T-helper 1 cell treated with Interleukin-12 subunit alpha and Interleukin-12 subunit beta and Interleukin-4 antibody, amounts not matched to agents 30 ng/mL and 1 ng/mL, for 36 hours (primary cell): ENCODE measurements around the gene ZDHHC9. TPM values are rescaled to one million over a fixed set of nuclear protein-coding genes. Genes with fewer than 3 reads are reported as not detected.

ENCODE experiments used
- intact Hi-C: fragments of 100-400 bp; cut with micrococcal nuclease; formaldehyde crosslinking; loops from one replicate; pipeline ENCODE4 v1.15.1; 2024
- total RNA-seq: library from RNA; stranded (reverse); gene quantifications from 2 replicates; pipeline ENCODE4 v1.2.3, GENCODE V29; 2022

ZDHHC9 gene
- total RNA-seq, 1 donor from 2014 or later, result 7.0 TPM

- intact Hi-C loops, result no loop called here
These were observed 56.2 kb downstream of the ZDHHC9 start for GRCh38 chrX:129787336-129788055.

GRCh38 chrX:129786210-129786651, 57.5 kb downstream of the ZDHHC9 start:
- intact Hi-C loops, result no loop called here

GRCh38 chrX:129785160-129785947, 58.3 kb downstream of the ZDHHC9 start:
- intact Hi-C loops, result no loop called here

DNA sequence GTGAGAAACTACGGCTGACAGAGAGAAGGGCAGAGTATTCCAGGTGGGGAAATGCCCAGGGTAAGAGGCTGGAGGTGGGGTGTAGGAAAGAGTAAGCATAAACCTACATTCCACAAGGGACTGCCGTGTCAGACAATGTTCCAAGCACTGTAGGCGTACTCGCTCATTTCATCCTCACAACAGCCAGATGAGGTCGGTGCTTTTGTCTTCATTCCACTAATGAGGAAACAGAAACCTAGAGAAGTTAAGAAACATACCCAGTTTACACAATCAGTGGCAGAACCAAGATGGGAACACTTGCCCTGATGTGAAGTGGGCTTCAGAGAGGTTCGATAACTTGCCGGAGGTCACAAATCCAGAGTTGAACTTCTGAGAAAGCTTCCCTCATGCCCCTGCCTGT, 59.3 kb downstream of the ZDHHC9 start:
- intact Hi-C loops, result loop anchor here (5.0 kb wide), 1 partner anchor 107 kb away; no protein-coding TSS in a partner anchor

DNA sequence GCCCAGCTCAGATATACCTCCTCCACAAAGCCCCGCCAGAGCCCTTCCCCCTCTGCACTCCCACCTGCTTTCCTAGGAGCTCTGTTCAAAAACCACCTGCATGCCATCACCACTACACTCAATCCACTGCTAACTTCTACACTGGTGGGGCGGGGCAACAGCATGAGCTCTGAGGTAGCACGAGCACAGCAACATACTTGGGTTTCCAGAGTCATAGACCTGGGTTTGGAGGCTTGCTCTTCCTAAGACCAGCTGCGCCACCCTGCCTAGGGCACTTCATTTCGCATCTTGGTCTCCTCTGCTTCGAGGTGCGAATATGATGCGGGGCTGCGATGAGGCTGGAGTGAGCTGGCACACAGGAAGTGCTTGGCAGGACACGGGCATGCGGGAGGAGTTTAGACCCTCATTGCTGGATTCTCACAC, 60.4 kb downstream of the ZDHHC9 start:
- intact Hi-C loops, result loop anchor here (1.0 to 5.0 kb wide), 2 partner anchors 40 to 106 kb away; no protein-coding TSS in a partner anchor

GRCh38 chrX:129782706-129783105, 61.0 kb downstream of the ZDHHC9 start:
- intact Hi-C loops, result loop anchor here (1.0 to 5.0 kb wide), 2 partner anchors 41 to 105 kb away; no protein-coding TSS in a partner anchor

DNA sequence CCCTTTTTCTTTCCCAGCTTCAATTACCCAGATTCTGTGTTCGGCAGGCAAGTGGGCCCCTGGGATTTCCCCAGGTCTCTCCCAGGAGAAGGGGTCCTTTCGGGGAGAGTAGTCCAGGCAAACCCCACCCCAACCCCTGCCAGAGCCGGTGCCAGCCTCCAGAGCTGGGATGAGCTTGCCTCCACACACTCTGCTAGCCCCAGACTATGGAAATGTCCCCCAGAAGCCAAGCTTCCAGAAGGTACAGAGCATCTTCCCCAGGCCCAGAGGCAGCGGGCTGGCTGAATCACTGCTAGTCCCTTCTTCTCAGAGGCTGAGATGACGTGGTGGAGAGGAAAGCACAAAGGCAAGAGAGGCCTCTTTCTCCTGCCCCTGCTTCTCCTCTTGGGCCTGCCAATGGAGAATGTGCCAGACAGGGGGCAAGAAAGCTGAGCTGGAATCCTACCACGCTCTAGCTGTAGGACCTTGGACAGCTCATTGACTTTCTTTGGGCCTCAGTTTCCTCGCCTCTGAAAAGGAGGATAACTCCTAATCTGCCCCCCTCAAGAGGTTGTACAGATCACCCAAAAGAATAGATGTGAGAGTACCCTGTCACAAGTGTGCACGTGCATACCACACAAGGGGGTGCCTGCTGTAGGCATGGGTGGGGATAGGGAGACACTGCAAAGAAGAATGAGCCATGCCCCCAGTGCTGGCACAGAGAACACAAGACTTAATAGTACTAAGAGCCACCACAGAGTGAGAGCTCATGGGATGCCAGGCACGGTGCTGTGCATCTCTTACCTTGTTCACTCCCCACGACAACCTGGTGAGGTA, 61.8 kb downstream of the ZDHHC9 start:
- intact Hi-C loops, result loop anchor here (1.0 to 5.0 kb wide), 11 partner anchors 9 to 389 kb away; partner anchors contain the start of genes RAB33A and UTP14A

GRCh38 chrX:129781134-129781672, 62.5 kb downstream of the ZDHHC9 start:
- intact Hi-C loops, result loop anchor here (1.0 to 5.0 kb wide), 11 partner anchors 8 to 390 kb away; partner anchors contain the start of genes RAB33A and UTP14A

- intact Hi-C loops, result loop anchor here (1.0 to 5.0 kb wide), 11 partner anchors 7 to 390 kb away; partner anchors contain the start of genes RAB33A and UTP14A
These were observed 63.1 kb downstream of the ZDHHC9 start for GRCh38 chrX:129780441-129781105.

DNA sequence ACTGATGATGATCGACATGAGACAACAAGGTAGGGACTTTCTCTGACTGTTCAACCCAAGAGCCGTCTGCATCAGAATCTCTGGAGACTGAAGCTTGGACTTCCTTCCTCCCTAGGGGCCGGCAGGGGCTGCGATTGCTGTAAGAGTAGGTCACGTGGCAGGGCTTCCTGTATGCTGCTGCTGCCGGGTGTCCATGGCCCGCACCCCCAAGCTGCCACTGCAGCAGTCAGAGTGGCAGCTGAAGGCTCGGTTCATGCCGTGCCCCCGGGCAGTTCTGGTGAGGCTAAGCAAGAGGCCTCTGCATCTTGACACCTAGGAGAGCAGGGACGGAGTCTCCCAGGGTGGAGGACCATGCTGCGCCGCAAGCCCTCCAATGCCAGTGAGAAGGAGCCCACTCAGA, 63.9 kb downstream of the ZDHHC9 start, which contains the start of gene SASH3:
Gene SASH3, plus strand, starts transcription at position 203 of the 400 bp plus-strand sequence. Its CDS starts 149 bp downstream, at position 352.
- intact Hi-C loops, result loop anchor here (2.0 to 5.0 kb wide), 6 partner anchors 102 to 488 kb away; partner anchors contain the start of genes BCORL1, RAB33A and ZNF280C

DNA sequence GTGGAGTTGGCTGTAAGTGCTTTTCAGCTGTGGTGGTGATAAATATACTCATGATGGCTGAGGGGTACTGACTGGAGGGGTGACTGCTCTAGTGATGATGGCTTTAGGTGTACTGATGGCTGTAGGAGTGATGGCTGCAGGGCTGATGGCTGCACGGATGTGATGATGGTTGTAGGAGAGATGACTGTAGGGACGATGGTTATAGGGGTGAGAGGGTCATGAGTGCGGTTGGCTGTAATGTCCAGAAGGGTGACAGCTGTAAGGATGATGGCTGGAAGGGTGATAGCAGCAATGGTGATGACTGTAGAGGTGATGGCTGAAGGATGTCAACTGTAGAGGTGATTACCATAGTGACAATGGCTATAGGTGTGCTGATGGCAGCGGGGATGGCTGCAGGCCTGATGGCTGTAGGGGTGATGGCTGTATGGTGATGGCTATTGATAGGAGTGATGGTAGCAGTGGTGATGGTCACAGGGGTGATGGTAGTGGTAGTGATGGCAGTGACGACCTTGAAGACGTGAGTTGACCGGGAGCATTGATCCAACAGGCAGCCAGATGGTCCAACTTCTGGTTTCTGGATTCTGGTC, 64.5 kb downstream of the ZDHHC9 start:
- intact Hi-C loops, result loop anchor here (2.0 to 5.0 kb wide), 2 partner anchors 204 to 488 kb away; partner anchors contain the start of genes BCORL1 and ZNF280C

- intact Hi-C loops, result loop anchor here (1.0 to 5.0 kb wide), 4 partner anchors 8 to 490 kb away; partner anchors contain the start of genes BCORL1 and ZNF280C
These were observed 66.3 kb downstream of the ZDHHC9 start for GRCh38 chrX:129777218-129778030.

GRCh38 chrX:129773649-129774458, 69.8 kb downstream of the ZDHHC9 start:
- intact Hi-C loops, result loop anchor here (1.0 kb wide), 1 partner anchor 7 kb away; no protein-coding TSS in a partner anchor

- intact Hi-C loops, result loop anchor here (1.0 kb wide), 1 partner anchor 8 kb away; no protein-coding TSS in a partner anchor
These were observed 70.8 kb downstream of the ZDHHC9 start for GRCh38 chrX:129772796-129773431.

GRCh38 chrX:129771266-129771995, 72.3 kb downstream of the ZDHHC9 start:
- intact Hi-C loops, result no loop called here

DNA sequence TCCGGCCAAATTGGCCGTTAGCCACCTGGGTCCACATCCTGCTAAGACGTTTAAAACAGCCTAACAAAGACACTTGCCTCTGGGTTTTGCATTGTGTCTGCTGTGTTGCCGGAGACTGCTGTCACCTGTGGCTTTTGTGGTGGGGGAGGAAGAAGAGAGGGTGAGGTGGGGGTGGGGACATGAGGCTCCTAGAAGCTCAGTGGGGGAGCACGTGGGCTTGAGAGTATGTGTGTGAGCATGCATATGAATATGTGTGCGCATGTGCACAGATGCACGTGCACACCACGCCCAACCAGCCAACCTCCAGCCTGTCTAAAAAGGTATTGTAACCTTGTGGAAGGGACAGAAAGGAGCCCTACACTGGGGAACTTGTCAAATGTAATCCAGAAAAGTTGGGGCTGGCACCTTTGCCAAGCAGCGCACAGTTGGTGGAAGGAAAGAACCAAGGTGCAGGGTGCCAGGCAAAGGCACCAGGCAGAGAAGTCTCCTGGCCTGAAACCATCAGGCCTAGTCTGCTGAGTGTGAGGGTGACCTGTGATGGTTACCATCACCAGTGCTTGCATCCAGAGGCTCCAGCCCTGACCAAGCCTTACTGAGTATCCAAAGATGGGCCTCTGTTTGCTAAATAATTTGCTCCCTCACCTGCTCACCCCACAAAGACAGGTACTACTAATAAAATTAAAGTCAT, 74.1 kb downstream of the ZDHHC9 start:
- intact Hi-C loops, result loop anchor here (1.0 kb wide), 3 partner anchors 8 to 12 kb away; no protein-coding TSS in a partner anchor
